Measurements from ENCODE around the gene CCDC88C.
A peak's percentile ranks its signal among the peaks of the same experiment; 100 is the strongest.

CCDC88C gene

DNA sequence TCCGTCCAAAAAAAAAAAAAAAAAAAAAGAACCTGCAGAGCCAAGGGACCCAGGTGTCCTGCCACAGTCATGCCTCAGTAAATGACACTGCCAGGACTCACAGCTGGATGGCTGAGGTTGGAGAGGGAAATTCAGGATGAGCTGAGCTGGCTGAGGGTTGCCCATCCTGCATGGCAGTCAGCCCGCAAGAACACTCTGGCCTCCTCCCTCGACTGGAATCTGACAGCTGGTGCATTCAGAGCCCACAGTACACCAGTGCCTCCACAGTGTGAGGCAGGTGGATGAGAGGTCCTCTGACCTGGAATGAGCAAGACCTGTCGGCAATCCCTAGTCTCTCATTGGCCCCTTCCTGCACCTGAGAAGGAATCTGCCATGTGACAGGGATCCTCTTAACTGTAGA is 98.7 kb downstream of the CCDC88C start:
- DNase-seq (ENCODE audit: low spot score): no peak
- in situ Hi-C loops (cut with MboI; ENCODE audit: low sequenced_read_pairs, unreplicated experiment): loop anchor here (10.0 kb wide), 1 partner anchor 106 kb away; no protein-coding TSS in a partner anchor
- TF ChIP-seq, protein P1, sequence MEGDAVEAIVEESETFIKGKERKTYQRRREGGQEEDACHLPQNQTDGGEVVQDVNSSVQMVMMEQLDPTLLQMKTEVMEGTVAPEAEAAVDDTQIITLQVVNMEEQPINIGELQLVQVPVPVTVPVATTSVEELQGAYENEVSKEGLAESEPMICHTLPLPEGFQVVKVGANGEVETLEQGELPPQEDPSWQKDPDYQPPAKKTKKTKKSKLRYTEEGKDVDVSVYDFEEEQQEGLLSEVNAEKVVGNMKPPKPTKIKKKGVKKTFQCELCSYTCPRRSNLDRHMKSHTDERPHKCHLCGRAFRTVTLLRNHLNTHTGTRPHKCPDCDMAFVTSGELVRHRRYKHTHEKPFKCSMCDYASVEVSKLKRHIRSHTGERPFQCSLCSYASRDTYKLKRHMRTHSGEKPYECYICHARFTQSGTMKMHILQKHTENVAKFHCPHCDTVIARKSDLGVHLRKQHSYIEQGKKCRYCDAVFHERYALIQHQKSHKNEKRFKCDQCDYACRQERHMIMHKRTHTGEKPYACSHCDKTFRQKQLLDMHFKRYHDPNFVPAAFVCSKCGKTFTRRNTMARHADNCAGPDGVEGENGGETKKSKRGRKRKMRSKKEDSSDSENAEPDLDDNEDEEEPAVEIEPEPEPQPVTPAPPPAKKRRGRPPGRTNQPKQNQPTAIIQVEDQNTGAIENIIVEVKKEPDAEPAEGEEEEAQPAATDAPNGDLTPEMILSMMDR (IDR thresholded peaks at IDR 0.05; ENCODE audit: borderline replicate concordance, control extremely low read depth, extremely low read depth, insufficient read depth, missing control alignments): no peak

DNA sequence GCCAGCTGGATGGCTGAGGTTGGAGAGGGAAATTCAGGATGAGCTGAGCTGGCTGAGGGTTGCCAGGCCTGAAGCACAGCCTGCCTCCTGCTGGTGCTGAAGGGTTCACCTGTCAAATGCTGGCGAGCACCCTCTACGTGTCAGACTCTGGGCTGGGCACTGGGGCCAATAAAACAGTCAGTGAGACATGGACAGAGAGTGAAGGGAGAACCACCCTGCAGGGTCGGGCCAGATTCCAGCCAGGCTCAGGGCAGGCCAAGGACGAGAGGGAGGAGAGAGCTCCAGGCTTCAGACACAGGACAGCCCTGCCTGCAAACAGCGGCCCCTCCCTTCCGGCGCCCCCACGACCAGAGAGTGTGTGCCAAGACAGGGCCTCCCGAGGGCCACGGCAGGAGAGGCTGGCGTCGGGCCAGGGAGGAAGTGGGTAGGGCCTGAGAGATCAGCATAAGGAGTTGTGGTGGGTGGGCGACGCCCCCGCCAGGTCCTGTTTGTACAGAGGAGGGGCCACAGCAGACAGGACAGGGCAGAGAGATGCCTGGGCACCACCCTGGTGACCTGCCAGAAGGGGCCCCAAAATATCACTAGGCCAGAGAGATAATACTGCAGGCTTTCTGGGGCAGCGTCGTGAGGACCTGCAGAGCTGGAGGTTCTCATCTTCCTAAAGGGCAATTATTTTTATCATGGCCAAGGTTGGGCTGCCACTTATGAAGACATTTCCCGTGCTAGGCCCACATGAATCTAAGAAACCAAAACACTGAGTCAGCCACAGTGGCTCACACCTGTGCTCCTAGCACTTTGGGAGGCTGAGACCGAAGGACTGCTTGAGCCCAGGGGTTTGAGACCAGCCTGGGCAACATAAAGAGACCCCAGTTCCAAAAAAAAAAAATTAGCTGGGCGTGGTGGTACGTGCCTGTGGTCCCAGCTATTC is 100.0 kb downstream of the CCDC88C start:
- DNase-seq (ENCODE audit: low spot score): peak; percentile 55
- in situ Hi-C loops (cut with MboI; ENCODE audit: low sequenced_read_pairs, unreplicated experiment): loop anchor here (10.0 kb wide), 1 partner anchor 107 kb away; no protein-coding TSS in a partner anchor
- TF ChIP-seq, protein P1 (IDR thresholded peaks at IDR 0.05; ENCODE audit: borderline replicate concordance, control extremely low read depth, extremely low read depth, insufficient read depth, missing control alignments): peak; percentile 7

DNA sequence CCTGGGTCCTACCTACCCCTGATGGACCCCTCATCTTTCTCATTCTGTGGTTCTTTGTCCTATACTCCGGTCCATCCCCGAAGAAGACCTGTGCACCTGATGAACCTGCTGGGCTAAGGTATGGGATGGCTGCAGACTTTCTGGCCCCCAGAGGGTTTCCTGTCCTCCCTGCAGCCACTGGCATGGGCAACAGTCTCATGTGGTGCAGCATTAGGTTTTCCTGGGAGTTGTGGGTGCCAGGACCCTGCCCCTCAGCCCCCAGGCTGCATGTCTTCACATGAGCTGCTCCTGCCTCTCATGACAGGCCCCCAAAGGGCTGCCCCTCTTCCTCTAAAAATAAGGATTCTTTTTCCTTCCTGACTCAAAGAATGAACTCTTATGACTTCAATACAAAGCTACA is 100.9 kb downstream of the CCDC88C start:
- no peak for DNase-seq (ENCODE audit: low spot score)
- in situ Hi-C loops (cut with MboI; ENCODE audit: low sequenced_read_pairs, unreplicated experiment): loop anchor here (10.0 kb wide), 1 partner anchor 108 kb away; no protein-coding TSS in a partner anchor
- TF ChIP-seq, protein P1 (IDR thresholded peaks at IDR 0.05; ENCODE audit: borderline replicate concordance, control extremely low read depth, extremely low read depth, insufficient read depth, missing control alignments): no peak

DNA sequence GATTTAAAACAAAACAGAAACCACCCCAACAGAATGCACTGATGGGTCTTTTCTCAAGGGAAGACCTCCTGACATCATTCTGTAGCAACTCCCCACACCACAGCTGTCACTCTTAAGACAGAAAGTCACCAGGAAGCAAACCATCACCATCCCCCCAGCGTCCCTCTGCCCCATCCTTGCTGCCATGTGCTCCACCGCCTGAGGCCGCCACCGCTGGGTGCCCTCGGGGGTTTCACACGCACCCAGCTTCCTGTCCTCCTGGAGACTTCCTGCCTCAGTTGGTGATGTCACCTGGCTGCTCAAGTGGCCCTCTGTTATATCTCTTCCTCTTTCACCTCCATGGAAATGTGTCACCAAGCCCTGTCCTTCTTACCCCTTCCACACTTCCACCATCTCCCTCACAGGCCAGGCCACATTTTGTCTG is 101.8 kb downstream of the CCDC88C start:
- peak; percentile 87 for DNase-seq (ENCODE audit: low spot score)

DNA sequence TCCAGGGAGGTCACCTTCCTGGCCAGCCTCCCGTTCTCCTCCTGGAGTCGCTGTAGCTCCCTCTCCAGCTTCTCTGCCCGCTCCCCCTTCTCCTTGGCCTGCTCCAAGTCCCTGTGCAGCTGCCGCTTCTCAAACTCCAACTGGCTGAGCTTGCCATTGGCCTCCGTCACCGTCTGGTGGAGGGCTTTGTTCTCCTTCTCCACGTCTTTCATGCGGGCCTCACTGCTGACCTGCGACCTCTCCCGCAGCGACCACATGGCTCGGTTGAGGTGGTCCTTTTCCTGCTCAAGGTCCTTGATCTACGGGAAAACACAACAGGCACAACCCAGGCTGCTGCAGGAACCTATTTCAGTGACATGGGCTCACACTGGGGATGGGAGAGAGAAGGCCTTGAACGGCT is 103.8 kb downstream of the CCDC88C start:
- in situ Hi-C loops (cut with MboI; ENCODE audit: low sequenced_read_pairs, unreplicated experiment): loop anchor here (10.0 kb wide), 1 partner anchor 111 kb away; no protein-coding TSS in a partner anchor
- no peak for DNase-seq (ENCODE audit: low spot score)
- TF ChIP-seq, protein P1 (IDR thresholded peaks at IDR 0.05; ENCODE audit: borderline replicate concordance, control extremely low read depth, extremely low read depth, insufficient read depth, missing control alignments): no peak

More for the DNA sequence above, 101.8 kb downstream of the CCDC88C start:
- TF ChIP-seq, protein P1 (IDR thresholded peaks at IDR 0.05; ENCODE audit: borderline replicate concordance, control extremely low read depth, extremely low read depth, insufficient read depth, missing control alignments): no peak
- in situ Hi-C loops (cut with MboI; ENCODE audit: low sequenced_read_pairs, unreplicated experiment): loop anchor here (10.0 kb wide), 1 partner anchor 109 kb away; no protein-coding TSS in a partner anchor

DNA sequence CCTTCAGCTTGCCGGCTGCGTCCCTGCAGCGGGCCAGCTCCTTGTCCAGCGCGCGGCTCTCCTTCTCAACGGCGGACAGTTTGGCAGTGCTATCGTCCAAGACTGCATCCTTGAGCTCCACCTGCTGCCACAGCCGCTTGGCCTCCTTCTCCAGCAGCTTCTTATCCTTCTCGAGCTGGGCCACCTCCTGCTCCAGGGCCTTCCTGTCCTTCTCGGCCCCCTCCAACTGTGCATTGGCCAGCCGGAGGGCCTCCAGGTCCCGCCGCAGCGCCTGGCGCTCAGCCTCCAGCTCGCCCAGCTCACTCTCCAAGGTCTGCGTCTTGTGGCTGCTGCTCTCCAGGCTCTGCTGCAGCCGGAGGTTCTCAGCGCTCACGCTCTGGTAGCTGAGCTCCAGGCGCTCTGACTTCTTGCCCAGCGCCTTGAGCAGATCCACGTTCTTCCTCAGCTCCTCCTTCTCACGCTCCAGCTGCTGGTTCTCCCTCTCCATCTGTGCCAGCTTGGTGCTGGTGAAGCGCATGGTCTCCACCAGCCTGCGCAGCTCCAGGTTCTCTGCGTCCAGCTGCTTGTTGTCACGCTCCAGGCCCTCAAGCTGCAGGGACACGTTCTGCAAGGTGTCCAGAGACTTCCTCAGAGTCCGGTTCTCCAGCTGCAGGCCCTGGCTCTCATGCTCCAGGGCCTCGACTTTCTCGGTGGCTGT is 104.3 kb downstream of the CCDC88C start:
- TF ChIP-seq, protein P1 (IDR thresholded peaks at IDR 0.05; ENCODE audit: borderline replicate concordance, control extremely low read depth, extremely low read depth, insufficient read depth, missing control alignments): no peak
- in situ Hi-C loops (cut with MboI; ENCODE audit: low sequenced_read_pairs, unreplicated experiment): loop anchor here (10.0 kb wide), 1 partner anchor 111 kb away; no protein-coding TSS in a partner anchor
- DNase-seq (ENCODE audit: low spot score): no peak

Measured in GM13976 (cell line).